Endothelial cell of umbilical vein (primary cell): ENCODE results near the gene L1CAM. TPM values are rescaled to one million over a fixed set of nuclear protein-coding genes. Genes with fewer than 3 reads are reported as not detected.

Experiments used
- BruUV-seq: library from RNA; stranded (reverse); fragments of 400-500 nt; replicated peaks from 2 replicates; lab custom pipeline; 2021; lab: Mats Ljungman, UMichigan
- CTCF ChIA-PET: fragments of 300-600, 350-600 bp; sonication (Branson Sonifier 250); formaldehyde crosslinking; loops from one replicate; lab custom pipeline; 2021; ENCODE audit warnings: antibody characterized with exemption, inconsistent platforms; lab: Charles Lee
- POLR2A ChIA-PET: fragments of 300-600, 350-600 bp; sonication (Branson Sonifier 250); formaldehyde crosslinking; loops from one replicate; lab custom pipeline; 2021; ENCODE audit warnings: antibody characterized with exemption, inconsistent platforms; lab: Charles Lee
- DNase-seq: peaks from one replicate; pipeline ENCODE4 v3.0.0-alpha.2; 2011; ENCODE audit warnings: low read depth, low spot score
- FAIRE-seq: peaks from 2 replicates; lab custom pipeline; 2011; peaks lifted over from hg19 to GRCh38; lab: Jason Lieb, UNC
- H2AFZ ChIP-seq: 2 replicates; pipeline ENCODE4 v1.6.0; 2012; ENCODE audit warnings: low read depth, low read length, control low read depth, inconsistent platforms
- H3K27ac ChIP-seq: 2 replicates; pipeline ENCODE4 v1.5.1; 2011; ENCODE audit warnings: low read depth, mild to moderate bottlenecking, control low read depth, low read length, moderate library complexity; ENCODE audit not compliant: insufficient read depth
- H3K27me3 ChIP-seq, 2 experiments: 2 replicates each; pipeline versions ENCODE4 v1.6.0 to v1.6.1; 2011; ENCODE audit warnings: low read length in 2 of 2, mixed read lengths in 1 of 2; ENCODE audit not compliant: control insufficient read depth in 2 of 2, insufficient read depth in 2 of 2
- H3K36me3 ChIP-seq, 2 experiments: 2 replicates in 1 of 2; 3 replicates in 1 of 2; pipeline ENCODE4 v1.5.1; 2011; ENCODE audit warnings: low read length in 2 of 2, mild to moderate bottlenecking in 1 of 2, moderate library complexity in 1 of 2; ENCODE audit not compliant: control insufficient read depth in 2 of 2, insufficient read depth in 2 of 2; ENCODE audit errors: extremely low read depth in 1 of 2
- H3K4me1 ChIP-seq: 3 replicates; pipeline ENCODE4 v1.5.1; 2011; ENCODE audit warnings: mild to moderate bottlenecking, low read length; ENCODE audit not compliant: control insufficient read depth, insufficient read depth; ENCODE audit errors: extremely low read depth
- H3K4me2 ChIP-seq: 2 replicates; pipeline ENCODE4 v1.6.1; 2011; ENCODE audit warnings: low read length, control low read depth, mixed read lengths; ENCODE audit not compliant: insufficient read depth
- H3K4me3 ChIP-seq, 3 experiments: fragments of 200-600 bp in 1 of 3; sonication (generic), shearing (Covaris generic) in 1 of 3; replicated peaks in 1 of 3; 2 replicates each; pipeline ENCODE4 v1.5.1; 2011 to 2016; ENCODE audit warnings: control low read depth in 3 of 3, low read length in 3 of 3, mild to moderate bottlenecking in 2 of 3, inconsistent platforms in 1 of 3, low read depth in 1 of 3, moderate library complexity in 1 of 3; ENCODE audit not compliant: insufficient read depth in 1 of 3
- H3K79me2 ChIP-seq: 2 replicates; pipeline ENCODE4 v1.6.0; 2012; ENCODE audit warnings: low read length, inconsistent platforms; ENCODE audit not compliant: control insufficient read depth, insufficient read depth
- H3K9ac ChIP-seq: replicated peaks from 2 replicates; pipeline ENCODE3; 2011; ENCODE audit warnings: low read length, control low read depth; ENCODE audit not compliant: insufficient read depth; ENCODE audit errors: extremely low read depth
- H3K9me1 ChIP-seq: replicated peaks from 3 replicates; pipeline ENCODE4 v1.6.0; 2011; ENCODE audit warnings: mild to moderate bottlenecking, low read length; ENCODE audit not compliant: control insufficient read depth, insufficient read depth; ENCODE audit errors: extremely low read depth
- H3K9me3 ChIP-seq: replicated peaks from 2 replicates; pipeline ENCODE4 v1.5.1; 2012; ENCODE audit warnings: low read length, inconsistent platforms; ENCODE audit not compliant: control insufficient read depth, insufficient read depth
- H4K20me1 ChIP-seq: replicated peaks from 2 replicates; pipeline ENCODE3; 2011; ENCODE audit warnings: mild to moderate bottlenecking, low read length; ENCODE audit not compliant: control insufficient read depth, insufficient read depth; ENCODE audit errors: extremely low read depth
- CTCF ChIP-seq, 2 donors: IDR thresholded peaks; 1 replicate in 1 of 2; 2 replicates in 1 of 2; pipeline ENCODE4 v1.5.1; 2011; ENCODE audit warnings: low read length in 2 of 2, mild to moderate bottlenecking in 2 of 2, moderate library complexity in 2 of 2, control low read depth in 1 of 2, inconsistent platforms in 1 of 2, low read depth in 1 of 2; ENCODE audit not compliant: insufficient read depth in 1 of 2; ENCODE audit errors: extremely low read depth in 1 of 2
- EZH2 ChIP-seq: IDR thresholded peaks from 2 replicates; pipeline ENCODE4 v1.6.1; 2012; ENCODE audit warnings: borderline replicate concordance, low read depth, mild to moderate bottlenecking, moderate library complexity, low read length, inconsistent platforms; ENCODE audit not compliant: severe bottlenecking
- FOS ChIP-seq: IDR thresholded peaks from 2 replicates; pipeline ENCODE4 v1.6.1; 2011; ENCODE audit warnings: mild to moderate bottlenecking, low read length, moderate library complexity, borderline replicate concordance; ENCODE audit not compliant: insufficient read depth
- GATA2 ChIP-seq: IDR thresholded peaks from 2 replicates; pipeline ENCODE4 v1.7.0; 2011; ENCODE audit warnings: low read depth, mild to moderate bottlenecking, moderate library complexity, mixed read lengths, low read length; ENCODE audit not compliant: insufficient read length, insufficient read depth
- JUN ChIP-seq: IDR thresholded peaks from 2 replicates; pipeline ENCODE4 v1.6.1; 2011; ENCODE audit warnings: borderline replicate concordance, low read depth; ENCODE audit not compliant: insufficient read length, insufficient read depth
- MAX ChIP-seq: IDR thresholded peaks from 2 replicates; pipeline ENCODE4 v1.6.1; 2011; ENCODE audit not compliant: insufficient read depth, insufficient read length
- MYC ChIP-seq: IDR thresholded peaks from one replicate; pipeline ENCODE4 v1.6.1; 2011; ENCODE audit warnings: mild to moderate bottlenecking, low read depth, low read length
- POLR2A ChIP-seq: IDR thresholded peaks from 2 replicates; pipeline ENCODE4 v1.6.1; 2012; ENCODE audit warnings: low read depth, mild to moderate bottlenecking, control low read depth, low read length
- POLR2AphosphoS5 ChIP-seq: IDR thresholded peaks from 2 replicates; pipeline ENCODE4 v1.6.1; 2012; ENCODE audit warnings: low read depth, mild to moderate bottlenecking, control low read depth, low read length, moderate library complexity; ENCODE audit not compliant: insufficient read depth
- dilution Hi-C: fragments of 300-500 bp; cut with MboI; formaldehyde crosslinking; loops from one replicate; pipeline ENCODE4 v1.15.0; 2019; ENCODE audit warnings: low sequenced_read_pairs; ENCODE audit not compliant: extremely low pct_ligation_motif_present
- intact Hi-C: fragments of 100-400 bp; cut with micrococcal nuclease; formaldehyde crosslinking; loops from one replicate; pipeline ENCODE4 v1.10.0; 2022
- polyA plus RNA-seq, 4 experiments: library from polyadenylated mRNA; depleted of rRNA in 3 of 4; stranded (reverse) in 3 of 4; unstranded in 1 of 4; fragments of >200 nt; gene quantifications; 2 replicates each; pipeline versions ENCODE4 v1.2.1 to v1.2.3, GENCODE V29; 2011 to 2012; ENCODE audit warnings: missing spikeins in 1 of 4
- total RNA-seq: library from RNA; stranded (reverse); gene quantifications from 2 replicates; pipeline ENCODE4 v1.2.3, GENCODE V29; 2021

The L1CAM gene
- total and polyA plus RNA-seq, 2 donors (not counting 3 experiments of a cell fraction or from before 2014, with no cell fraction given) = 0.01 TPM; not detected in 1

GRCh38 chrX:153928846-153929245 lies 42.9 kb upstream of the L1CAM start:
- Histone ChIP-seq H3K4me1 (peaks cover 42% of the 10 kb centered on the region), H3K79me2 (peaks cover 23% of the 10 kb centered on the region), H2AFZ (no peak overlapping the region), H3K9me3 (no peaks in the 10 kb centered on the region), H3K36me3 (peaks cover 0 to 14% of the 10 kb centered on the region in 2 experiments), H3K4me3 (no peak overlapping the region), H3K27ac (peak overlapping the region; percentile 32), H4K20me1 (no peaks in the 10 kb centered on the region), H3K4me2 (no peak overlapping the region), H3K9ac (no peak overlapping the region), H3K27me3 (no peaks in the 10 kb centered on the region), H3K9me1 (no peaks in the 10 kb centered on the region)
- dilution Hi-C loops = no loop called here
- POLR2A ChIA-PET = interaction anchor here (0.6 to 0.9 kb wide), 2 partner anchors 20 to 441 kb away, joined by 3 to 5 read pairs; no protein-coding TSS in a partner anchor
- CTCF ChIA-PET = interaction anchor here (9.0 kb wide), 1 partner anchor 20 kb away, joined by 253 read pairs; the partner anchor contains the start of gene RENBP
- intact Hi-C loops = loop anchor here (1.0 kb wide), 2 partner anchors 18 to 43 kb away; partner anchors contain the start of gene TMEM187
- DNase-seq (no peak), FAIRE-seq (no peak)
- TF ChIP-seq JUN (no peak), GATA2 (no peak), POLR2AphosphoS5 (no peak), MYC (no peak), FOS (no peak), CTCF (IDR thresholded peaks at IDR 0.05; ENCODE audit: extremely low read depth in 1 of 2, insufficient read depth in 1 of 2, low read depth in 1 of 2, low read length in 2 of 2) (no peak), MAX (no peak), POLR2A (no peak), EZH2 (no peak)
- BruUV-seq = no TSS peak
